ENCODE results near the gene WDR37. TPM values are rescaled to one million over a fixed set of nuclear protein-coding genes. Genes with fewer than 3 reads are reported as not detected.

Gene WDR37
- polyA plus RNA-seq, 1 experiment, result 16.0 TPM

DNA sequence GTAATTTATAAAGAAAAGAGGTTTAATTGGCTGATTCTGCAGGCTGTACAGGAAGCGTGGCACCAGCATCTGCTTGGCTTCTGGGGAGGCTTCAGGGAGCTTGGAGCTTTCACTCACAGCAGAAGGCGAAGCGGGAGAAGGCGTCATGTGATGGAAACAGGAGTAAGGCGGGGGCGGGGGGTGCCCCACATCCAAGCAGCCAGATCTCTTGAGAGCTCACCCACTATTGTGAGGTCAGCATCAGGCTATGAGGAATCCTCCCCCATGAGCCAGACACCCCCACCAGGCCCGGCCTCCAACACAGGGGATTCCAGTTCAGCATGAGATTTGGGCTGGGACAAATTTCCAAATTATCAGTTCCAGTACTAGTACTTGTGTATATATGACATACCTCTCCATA, 46.2 kb downstream of the WDR37 start:
- Histone ChIP-seq H3K4me3 (ENCODE audit: low read depth, low read length) (no peak overlapping the region), H3K27me3 (ENCODE audit: control insufficient read depth, insufficient read depth, low read length) (no peaks in the 10 kb centered on the region), H3K27ac (ENCODE audit: low read depth, low read length) (no peak overlapping the region), H3K9me3 (ENCODE audit: control insufficient read depth, insufficient read depth, low read length) (peaks cover 6% of the 10 kb centered on the region; the same call in 1 of the 2 replicates)
- no peak for TF ChIP-seq CTCF (IDR thresholded peaks at IDR 0.05; ENCODE audit: low read depth, low read length)
- DNase-seq (ENCODE audit: low read depth, low spot score), result no peak
- CTCF ChIA-PET, result no interaction called here
- POLR2A ChIA-PET, result no interaction called here

DNA sequence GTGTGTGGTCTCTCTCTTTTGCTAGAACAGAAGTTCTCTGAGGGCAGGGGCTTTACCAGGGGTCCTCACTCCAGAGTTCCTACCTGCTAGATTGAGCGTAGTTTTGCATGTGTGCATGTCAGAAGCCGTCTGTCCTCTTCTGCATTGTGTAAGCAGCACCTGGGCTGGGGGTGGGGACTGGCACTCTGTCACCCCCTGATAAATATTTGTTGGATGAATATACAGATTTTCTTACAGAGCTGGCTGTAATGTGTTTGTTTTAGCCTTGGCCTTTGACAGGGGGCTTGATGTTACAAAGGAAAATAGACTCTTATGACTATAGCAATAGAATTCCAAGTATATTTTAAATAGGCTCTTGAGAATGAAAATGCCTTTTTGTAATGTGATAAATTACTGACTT, 46.6 kb downstream of the WDR37 start:
- H3K9me3 ChIP-seq (ENCODE audit: control insufficient read depth, insufficient read depth, low read length), result peaks cover 6% of the 10 kb centered on the region; the same call in 1 of the 2 replicates
- DNase-seq (ENCODE audit: low read depth, low spot score), result no peak
- POLR2A ChIA-PET, result no interaction called here

DNA sequence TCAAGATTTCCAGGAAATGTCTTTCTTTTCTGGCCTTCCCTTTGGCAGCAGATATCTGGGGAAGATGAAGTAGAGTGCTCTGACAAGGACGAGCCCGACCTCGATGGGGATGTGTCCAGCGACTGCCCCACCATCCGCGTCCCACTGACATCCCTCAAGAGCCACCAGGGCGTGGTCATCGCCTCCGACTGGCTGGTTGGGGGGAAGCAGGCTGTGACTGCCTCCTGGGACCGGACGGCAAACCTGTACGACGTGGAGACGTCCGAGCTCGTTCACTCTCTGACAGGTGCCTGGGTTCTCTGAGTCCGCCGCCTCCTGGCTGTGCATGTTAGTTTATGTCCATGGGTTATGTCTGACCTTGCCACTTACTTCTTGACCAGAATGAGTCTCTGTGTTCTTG, 47.4 kb downstream of the WDR37 start:
- ChIA-PET CTCF (no interaction called here), POLR2A (no interaction called here)
- DNase-seq (ENCODE audit: low read depth, low spot score), result no peak
- TF ChIP-seq CTCF (IDR thresholded peaks at IDR 0.05; ENCODE audit: low read depth, low read length), result no peak
- peaks cover 6% of the 10 kb centered on the region; the same call in 1 of the 2 replicates for H3K9me3 ChIP-seq (ENCODE audit: control insufficient read depth, insufficient read depth, low read length)
- no peak overlapping the region for H3K4me3 ChIP-seq (ENCODE audit: low read depth, low read length)
- no peak overlapping the region for H3K27ac ChIP-seq (ENCODE audit: low read depth, low read length)
- no peaks in the 10 kb centered on the region for H3K27me3 ChIP-seq (ENCODE audit: control insufficient read depth, insufficient read depth, low read length)

More for the DNA sequence above, 46.6 kb downstream of the WDR37 start:
- TF ChIP-seq CTCF (IDR thresholded peaks at IDR 0.05; ENCODE audit: low read depth, low read length), result no peak
- CTCF ChIA-PET, result no interaction called here
- H3K27ac ChIP-seq (ENCODE audit: low read depth, low read length), result no peak overlapping the region
- H3K27me3 ChIP-seq (ENCODE audit: control insufficient read depth, insufficient read depth, low read length), result no peaks in the 10 kb centered on the region
- no peak overlapping the region for H3K4me3 ChIP-seq (ENCODE audit: low read depth, low read length)

GRCh38 chr10:1104971-1105370, 48.8 kb downstream of the WDR37 start:
- Histone ChIP-seq H3K9me3 (ENCODE audit: control insufficient read depth, insufficient read depth, low read length) (peaks cover 7% of the 10 kb centered on the region), H3K27me3 (ENCODE audit: control insufficient read depth, insufficient read depth, low read length) (no peaks in the 10 kb centered on the region), H3K27ac (ENCODE audit: low read depth, low read length) (no peak overlapping the region), H3K4me3 (ENCODE audit: low read depth, low read length) (no peak overlapping the region)
- no peak for TF ChIP-seq CTCF (IDR thresholded peaks at IDR 0.05; ENCODE audit: low read depth, low read length)
- DNase-seq (ENCODE audit: low read depth, low spot score), result no peak
- ChIA-PET CTCF (interaction anchor here (0.7 kb wide), 1 partner anchor 43 kb away, joined by 3 read pairs; no protein-coding TSS in a partner anchor), POLR2A (no interaction called here)

- Histone ChIP-seq H3K4me3 (ENCODE audit: low read depth, low read length) (no peak overlapping the region), H3K27ac (ENCODE audit: low read depth, low read length) (no peak overlapping the region), H3K27me3 (ENCODE audit: control insufficient read depth, insufficient read depth, low read length) (no peaks in the 10 kb centered on the region), H3K9me3 (ENCODE audit: control insufficient read depth, insufficient read depth, low read length) (peaks cover 11% of the 10 kb centered on the region)
- DNase-seq (ENCODE audit: low read depth, low spot score), result no peak
- CTCF ChIA-PET, result interaction anchor here (0.6 kb wide), 1 partner anchor 1871 kb away, joined by 4 read pairs; no protein-coding TSS in a partner anchor
- POLR2A ChIA-PET, result no interaction called here
- no peak for TF ChIP-seq CTCF (IDR thresholded peaks at IDR 0.05; ENCODE audit: low read depth, low read length)
These were observed 50.8 kb downstream of the WDR37 start for GRCh38 chr10:1107004-1107403.
